Liver (tissue), 3 donors: ENCODE data around the gene DAP3.

Experiments
- EGR1 ChIP-seq, 2 donors: IDR thresholded peaks; 2 replicates each; pipeline ENCODE4 v1.6.1; 2016 to 2018; ENCODE audit warnings: antibody characterized with exemption in 2 of 2, low read depth in 2 of 2
- FOXA1 ChIP-seq: IDR thresholded peaks from 2 replicates; pipeline ENCODE4 v1.6.1; 2016; ENCODE audit warnings: antibody characterized with exemption
- HNF4A ChIP-seq, 2 donors: conservative IDR thresholded peaks; 2 replicates each; pipeline ENCODE4 v1.6.1; 2016; ENCODE audit warnings: antibody characterized with exemption in 2 of 2, mild to moderate bottlenecking in 2 of 2
- RAD21 ChIP-seq, 2 donors: IDR thresholded peaks; 2 replicates each; pipeline ENCODE4 v1.6.1; 2016; ENCODE audit warnings: antibody characterized with exemption in 2 of 2, mild to moderate bottlenecking in 2 of 2
- SP1 ChIP-seq: IDR thresholded peaks from 2 replicates; pipeline ENCODE4 v1.6.1; 2018; ENCODE audit warnings: antibody characterized with exemption, mild to moderate bottlenecking
- YY1 ChIP-seq: IDR thresholded peaks from 2 replicates; pipeline ENCODE4 v1.6.1; 2016; ENCODE audit warnings: antibody characterized with exemption, mild to moderate bottlenecking
- TF ChIP-seq, protein P1 (sequence below): IDR thresholded peaks from 2 replicates; pipeline ENCODE4 v1.6.1; 2016; ENCODE audit warnings: antibody characterized with exemption
- TF ChIP-seq, protein P2 (sequence below): fragments of 150-350 bp; IDR thresholded peaks from 2 replicates; pipeline ENCODE4 v1.5.1; 2017; ENCODE audit warnings: improper control_type of control experiment, low read depth, low read length; ENCODE audit not compliant: missing input control
- TF ChIP-seq, protein P3 (sequence below): IDR thresholded peaks from 2 replicates; pipeline ENCODE4 v1.6.1; 2016; ENCODE audit warnings: antibody characterized with exemption
- TF ChIP-seq, protein P4 (sequence below): IDR thresholded peaks from 2 replicates; pipeline ENCODE4 v1.6.1; 2016; ENCODE audit warnings: antibody characterized with exemption, mild to moderate bottlenecking
- donor health status: healthy.
- donor health status: healthy.

DNA sequence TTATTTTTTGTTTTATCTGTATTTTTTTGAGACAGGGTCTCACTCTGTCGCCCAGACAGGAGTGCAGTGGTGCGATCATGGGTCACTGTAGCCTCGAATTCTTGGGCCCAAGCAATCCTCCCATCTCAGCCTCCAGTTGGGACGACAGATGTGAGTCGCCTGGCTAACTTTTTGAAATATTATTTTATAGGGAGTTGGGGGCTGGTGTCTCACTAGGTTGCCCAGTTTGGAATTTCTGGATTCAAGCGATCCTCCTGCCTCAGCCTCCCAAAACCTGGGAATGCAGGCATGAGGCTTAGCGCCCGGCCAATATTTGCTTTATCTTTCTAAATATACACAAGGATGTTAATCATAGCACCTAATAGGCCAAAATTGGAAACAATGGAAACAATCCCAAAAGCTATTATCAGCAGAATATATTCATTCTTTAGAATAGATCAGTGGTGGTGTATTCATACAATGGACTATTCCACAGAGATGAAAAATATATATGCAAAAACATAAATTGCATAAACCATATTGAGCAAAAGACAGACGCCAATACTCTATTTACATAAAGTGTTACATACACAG is 55.9 kb downstream of the DAP3 start:
- TF ChIP-seq, protein P1, sequence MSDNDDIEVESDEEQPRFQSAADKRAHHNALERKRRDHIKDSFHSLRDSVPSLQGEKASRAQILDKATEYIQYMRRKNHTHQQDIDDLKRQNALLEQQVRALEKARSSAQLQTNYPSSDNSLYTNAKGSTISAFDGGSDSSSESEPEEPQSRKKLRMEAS = no peak
- TF ChIP-seq, protein P2, sequence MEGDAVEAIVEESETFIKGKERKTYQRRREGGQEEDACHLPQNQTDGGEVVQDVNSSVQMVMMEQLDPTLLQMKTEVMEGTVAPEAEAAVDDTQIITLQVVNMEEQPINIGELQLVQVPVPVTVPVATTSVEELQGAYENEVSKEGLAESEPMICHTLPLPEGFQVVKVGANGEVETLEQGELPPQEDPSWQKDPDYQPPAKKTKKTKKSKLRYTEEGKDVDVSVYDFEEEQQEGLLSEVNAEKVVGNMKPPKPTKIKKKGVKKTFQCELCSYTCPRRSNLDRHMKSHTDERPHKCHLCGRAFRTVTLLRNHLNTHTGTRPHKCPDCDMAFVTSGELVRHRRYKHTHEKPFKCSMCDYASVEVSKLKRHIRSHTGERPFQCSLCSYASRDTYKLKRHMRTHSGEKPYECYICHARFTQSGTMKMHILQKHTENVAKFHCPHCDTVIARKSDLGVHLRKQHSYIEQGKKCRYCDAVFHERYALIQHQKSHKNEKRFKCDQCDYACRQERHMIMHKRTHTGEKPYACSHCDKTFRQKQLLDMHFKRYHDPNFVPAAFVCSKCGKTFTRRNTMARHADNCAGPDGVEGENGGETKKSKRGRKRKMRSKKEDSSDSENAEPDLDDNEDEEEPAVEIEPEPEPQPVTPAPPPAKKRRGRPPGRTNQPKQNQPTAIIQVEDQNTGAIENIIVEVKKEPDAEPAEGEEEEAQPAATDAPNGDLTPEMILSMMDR = no peak
- TF ChIP-seq FOXA1 (no peak), EGR1 (IDR thresholded peaks at IDR 0.05; ENCODE audit: low read depth in 2 of 2) (no peak), YY1 (no peak), RAD21 (IDR thresholded peaks at IDR 0.05) (no peak), SP1 (no peak), HNF4A (conservative IDR thresholded peaks at IDR 0.05) (no peak)
- TF ChIP-seq, protein P3, sequence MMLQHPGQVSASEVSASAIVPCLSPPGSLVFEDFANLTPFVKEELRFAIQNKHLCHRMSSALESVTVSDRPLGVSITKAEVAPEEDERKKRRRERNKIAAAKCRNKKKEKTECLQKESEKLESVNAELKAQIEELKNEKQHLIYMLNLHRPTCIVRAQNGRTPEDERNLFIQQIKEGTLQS = no peak
- TF ChIP-seq, protein P4, sequence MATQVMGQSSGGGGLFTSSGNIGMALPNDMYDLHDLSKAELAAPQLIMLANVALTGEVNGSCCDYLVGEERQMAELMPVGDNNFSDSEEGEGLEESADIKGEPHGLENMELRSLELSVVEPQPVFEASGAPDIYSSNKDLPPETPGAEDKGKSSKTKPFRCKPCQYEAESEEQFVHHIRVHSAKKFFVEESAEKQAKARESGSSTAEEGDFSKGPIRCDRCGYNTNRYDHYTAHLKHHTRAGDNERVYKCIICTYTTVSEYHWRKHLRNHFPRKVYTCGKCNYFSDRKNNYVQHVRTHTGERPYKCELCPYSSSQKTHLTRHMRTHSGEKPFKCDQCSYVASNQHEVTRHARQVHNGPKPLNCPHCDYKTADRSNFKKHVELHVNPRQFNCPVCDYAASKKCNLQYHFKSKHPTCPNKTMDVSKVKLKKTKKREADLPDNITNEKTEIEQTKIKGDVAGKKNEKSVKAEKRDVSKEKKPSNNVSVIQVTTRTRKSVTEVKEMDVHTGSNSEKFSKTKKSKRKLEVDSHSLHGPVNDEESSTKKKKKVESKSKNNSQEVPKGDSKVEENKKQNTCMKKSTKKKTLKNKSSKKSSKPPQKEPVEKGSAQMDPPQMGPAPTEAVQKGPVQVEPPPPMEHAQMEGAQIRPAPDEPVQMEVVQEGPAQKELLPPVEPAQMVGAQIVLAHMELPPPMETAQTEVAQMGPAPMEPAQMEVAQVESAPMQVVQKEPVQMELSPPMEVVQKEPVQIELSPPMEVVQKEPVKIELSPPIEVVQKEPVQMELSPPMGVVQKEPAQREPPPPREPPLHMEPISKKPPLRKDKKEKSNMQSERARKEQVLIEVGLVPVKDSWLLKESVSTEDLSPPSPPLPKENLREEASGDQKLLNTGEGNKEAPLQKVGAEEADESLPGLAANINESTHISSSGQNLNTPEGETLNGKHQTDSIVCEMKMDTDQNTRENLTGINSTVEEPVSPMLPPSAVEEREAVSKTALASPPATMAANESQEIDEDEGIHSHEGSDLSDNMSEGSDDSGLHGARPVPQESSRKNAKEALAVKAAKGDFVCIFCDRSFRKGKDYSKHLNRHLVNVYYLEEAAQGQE = no peak
